SK-N-SH treated with all-trans-retinoic acid at 6 μM for 48 hours (cell line): ENCODE data around the gene MAPK8.
A peak's percentile ranks its signal among the peaks of the same experiment; 100 is the strongest.

ENCODE experiments used
- ATAC-seq: fragments of 200-7000 bp; cut with Tn5 transposase; 3 replicates; pipeline ENCODE4 v1.9.1; 2020; ENCODE audit warnings: mild to moderate bottlenecking, moderate library complexity
- ARNTL ChIP-seq: fragments of 450-650 bp; formaldehyde crosslinking; IDR thresholded peaks from 2 replicates; pipeline ENCODE4 v1.5.0; 2020; ENCODE audit warnings: low read depth, mild to moderate bottlenecking, moderate library complexity, borderline replicate concordance
- BACH2 ChIP-seq: fragments of 250-450 bp; sonication (Bioruptor Pico); IDR thresholded peaks from 2 replicates; pipeline ENCODE4 v1.9.0; 2021; ENCODE audit warnings: mild to moderate bottlenecking, borderline replicate concordance
- CSDC2 ChIP-seq: fragments of 250-450 bp; sonication (Bioruptor Pico); IDR thresholded peaks from 2 replicates; pipeline ENCODE4 v1.5.0; 2020; ENCODE audit warnings: mild to moderate bottlenecking, moderate library complexity
- ESRRG ChIP-seq: fragments of 250-450 bp; sonication (Bioruptor Pico); IDR thresholded peaks from 2 replicates; pipeline ENCODE4 v1.6.1; 2021; ENCODE audit warnings: mild to moderate bottlenecking
- GLIS3 ChIP-seq: fragments of 250-450 bp; sonication (Bioruptor Pico); IDR thresholded peaks from 2 replicates; pipeline ENCODE4 v1.5.0; 2020; ENCODE audit warnings: mild to moderate bottlenecking, moderate library complexity
- ISL1 ChIP-seq: fragments of 250-450 bp; sonication (Bioruptor Pico); IDR thresholded peaks from 2 replicates; pipeline ENCODE4 v2.1.2; 2022; ENCODE audit warnings: mild to moderate bottlenecking, moderate library complexity
- OSR1 ChIP-seq: fragments of 250-450 bp; sonication (Bioruptor Pico); IDR thresholded peaks from 2 replicates; pipeline ENCODE4 v1.8.0; 2022; ENCODE audit warnings: moderate library complexity, mild to moderate bottlenecking, inconsistent platforms
- RARB ChIP-seq: fragments of 250-450 bp; sonication (Bioruptor Pico); IDR thresholded peaks from 2 replicates; pipeline ENCODE4 v1.8.0; 2021; ENCODE audit warnings: mild to moderate bottlenecking, moderate library complexity
- SNAI2 ChIP-seq: fragments of 250-450 bp; sonication (Bioruptor Pico); IDR thresholded peaks from 2 replicates; pipeline ENCODE4 v1.5.0; 2020; ENCODE audit warnings: mild to moderate bottlenecking, moderate library complexity
- TCF4 ChIP-seq: fragments of 250-450 bp; sonication (Bioruptor Pico); IDR thresholded peaks from 2 replicates; pipeline ENCODE4 v1.8.0; 2021; ENCODE audit warnings: mild to moderate bottlenecking, moderate library complexity, borderline replicate concordance
- ZFP3 ChIP-seq: fragments of 250-450 bp; sonication (Bioruptor Pico); IDR thresholded peaks from 2 replicates; pipeline ENCODE4 v1.5.0; 2020; ENCODE audit warnings: mild to moderate bottlenecking, moderate library complexity
- ZNF565 ChIP-seq: fragments of 450-650 bp; formaldehyde crosslinking; conservative IDR thresholded peaks from 2 replicates; pipeline ENCODE4 v1.5.0; 2020; ENCODE audit warnings: low read depth, mild to moderate bottlenecking, moderate library complexity
- ZNF70 ChIP-seq: fragments of 450-650 bp; formaldehyde crosslinking; IDR thresholded peaks from 2 replicates; pipeline ENCODE4 v1.5.0; 2020; ENCODE audit warnings: mild to moderate bottlenecking, moderate library complexity
- TF ChIP-seq, protein P1 (sequence below): fragments of 250-450 bp; sonication (Bioruptor Pico); IDR thresholded peaks from 2 replicates; pipeline ENCODE4 v1.8.0; 2020; ENCODE audit warnings: mild to moderate bottlenecking, moderate library complexity, borderline replicate concordance
- TF ChIP-seq, protein P2 (sequence below): fragments of 250-450 bp; sonication (Bioruptor Pico); IDR thresholded peaks from 2 replicates; pipeline ENCODE4 v1.5.0; 2020; ENCODE audit warnings: mild to moderate bottlenecking, moderate library complexity
- TF ChIP-seq, protein P3 (sequence below): fragments of 250-450 bp; sonication (Bioruptor Pico); IDR thresholded peaks from 2 replicates; pipeline ENCODE4 v1.5.1; 2020; ENCODE audit warnings: low read depth, mild to moderate bottlenecking, moderate library complexity
- TF ChIP-seq, protein P4 (sequence below): fragments of 250-450 bp; sonication (Bioruptor Pico); IDR thresholded peaks from 2 replicates; pipeline ENCODE4 v1.5.1; 2021; ENCODE audit warnings: mild to moderate bottlenecking, moderate library complexity
- TF ChIP-seq, protein P5 (sequence below): fragments of 250-450 bp; sonication (Bioruptor Pico); IDR thresholded peaks from 2 replicates; pipeline ENCODE4 v1.8.0; 2021; ENCODE audit warnings: low read depth, mild to moderate bottlenecking, moderate library complexity, borderline replicate concordance

Gene MAPK8

DNA sequence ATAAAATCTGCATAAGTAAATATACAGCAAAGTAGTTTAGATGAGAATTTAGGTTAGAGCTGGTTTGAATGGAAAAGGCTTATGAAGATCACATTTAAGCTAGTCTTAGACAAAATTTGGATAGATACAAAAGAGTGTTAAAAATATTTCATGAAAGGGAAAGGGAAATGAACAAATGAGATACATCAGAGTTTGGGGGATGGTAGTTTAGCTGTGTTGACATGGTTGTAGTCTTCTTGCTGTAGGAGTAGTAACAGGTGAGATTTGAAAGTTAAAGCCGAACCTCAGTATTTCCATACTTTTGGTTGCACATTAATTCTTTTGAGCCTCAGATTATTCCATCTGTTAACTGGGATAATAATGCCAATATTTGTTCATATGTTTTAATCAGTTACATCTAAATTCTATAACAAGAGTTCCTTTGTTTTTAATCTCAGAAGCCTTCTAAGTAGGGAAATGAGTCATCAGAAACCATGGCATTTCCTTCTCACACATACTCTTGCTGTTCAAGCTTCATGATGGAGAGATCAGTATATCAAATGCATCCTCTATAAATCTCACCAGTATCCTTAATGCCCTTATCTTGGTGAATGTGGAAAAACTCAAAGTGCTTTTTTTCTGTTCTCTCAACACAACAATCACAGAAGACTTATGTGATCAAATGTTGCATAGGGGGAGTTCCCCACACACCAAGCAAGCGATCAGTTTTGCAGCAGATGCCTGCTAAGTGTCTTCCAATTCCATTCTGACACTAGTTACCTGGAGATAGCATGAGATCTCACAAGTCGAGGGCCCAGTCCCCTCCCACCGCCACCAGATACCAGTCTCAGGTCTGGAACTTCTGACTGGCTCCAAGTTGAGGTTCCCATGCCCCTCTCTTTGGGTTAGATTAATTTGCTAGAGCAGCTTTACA is 84.7 kb downstream of the MAPK8 start:
- ATAC-seq: peak; percentile 89
- peak; percentile 63 for TF ChIP-seq ISL1 (CRISPR knock-in tag)
- TF ChIP-seq CSDC2 (CRISPR knock-in tag): no peak

DNA sequence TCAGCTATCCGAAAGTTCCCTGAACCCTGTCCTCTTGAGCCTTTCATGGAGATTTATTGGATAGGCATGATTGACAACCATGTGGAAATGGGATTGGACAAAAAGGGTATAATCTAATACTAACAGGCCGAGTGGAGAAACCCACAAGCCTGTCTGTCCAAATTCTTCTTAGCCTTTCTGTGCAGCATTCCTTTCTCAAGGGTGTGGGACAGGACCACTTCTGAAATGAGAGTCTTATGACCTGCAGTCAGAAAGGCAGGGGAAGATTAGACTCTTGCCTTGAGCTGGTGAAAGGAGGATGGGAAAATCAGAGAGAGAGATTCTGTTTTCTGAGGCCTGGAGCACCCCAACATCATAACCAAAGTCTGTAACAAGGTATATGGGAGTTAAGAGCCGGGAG is 85.5 kb downstream of the MAPK8 start:
- TF ChIP-seq BACH2 (CRISPR knock-in tag) (no peak), ARNTL (no peak), RARB (no peak), OSR1 (no peak), CSDC2 (CRISPR knock-in tag) (no peak)
- TF ChIP-seq, protein P1, sequence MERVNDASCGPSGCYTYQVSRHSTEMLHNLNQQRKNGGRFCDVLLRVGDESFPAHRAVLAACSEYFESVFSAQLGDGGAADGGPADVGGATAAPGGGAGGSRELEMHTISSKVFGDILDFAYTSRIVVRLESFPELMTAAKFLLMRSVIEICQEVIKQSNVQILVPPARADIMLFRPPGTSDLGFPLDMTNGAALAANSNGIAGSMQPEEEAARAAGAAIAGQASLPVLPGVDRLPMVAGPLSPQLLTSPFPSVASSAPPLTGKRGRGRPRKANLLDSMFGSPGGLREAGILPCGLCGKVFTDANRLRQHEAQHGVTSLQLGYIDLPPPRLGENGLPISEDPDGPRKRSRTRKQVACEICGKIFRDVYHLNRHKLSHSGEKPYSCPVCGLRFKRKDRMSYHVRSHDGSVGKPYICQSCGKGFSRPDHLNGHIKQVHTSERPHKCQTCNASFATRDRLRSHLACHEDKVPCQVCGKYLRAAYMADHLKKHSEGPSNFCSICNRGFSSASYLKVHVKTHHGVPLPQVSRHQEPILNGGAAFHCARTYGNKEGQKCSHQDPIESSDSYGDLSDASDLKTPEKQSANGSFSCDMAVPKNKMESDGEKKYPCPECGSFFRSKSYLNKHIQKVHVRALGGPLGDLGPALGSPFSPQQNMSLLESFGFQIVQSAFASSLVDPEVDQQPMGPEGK (CRISPR knock-in tag): no peak
- TF ChIP-seq, protein P2, sequence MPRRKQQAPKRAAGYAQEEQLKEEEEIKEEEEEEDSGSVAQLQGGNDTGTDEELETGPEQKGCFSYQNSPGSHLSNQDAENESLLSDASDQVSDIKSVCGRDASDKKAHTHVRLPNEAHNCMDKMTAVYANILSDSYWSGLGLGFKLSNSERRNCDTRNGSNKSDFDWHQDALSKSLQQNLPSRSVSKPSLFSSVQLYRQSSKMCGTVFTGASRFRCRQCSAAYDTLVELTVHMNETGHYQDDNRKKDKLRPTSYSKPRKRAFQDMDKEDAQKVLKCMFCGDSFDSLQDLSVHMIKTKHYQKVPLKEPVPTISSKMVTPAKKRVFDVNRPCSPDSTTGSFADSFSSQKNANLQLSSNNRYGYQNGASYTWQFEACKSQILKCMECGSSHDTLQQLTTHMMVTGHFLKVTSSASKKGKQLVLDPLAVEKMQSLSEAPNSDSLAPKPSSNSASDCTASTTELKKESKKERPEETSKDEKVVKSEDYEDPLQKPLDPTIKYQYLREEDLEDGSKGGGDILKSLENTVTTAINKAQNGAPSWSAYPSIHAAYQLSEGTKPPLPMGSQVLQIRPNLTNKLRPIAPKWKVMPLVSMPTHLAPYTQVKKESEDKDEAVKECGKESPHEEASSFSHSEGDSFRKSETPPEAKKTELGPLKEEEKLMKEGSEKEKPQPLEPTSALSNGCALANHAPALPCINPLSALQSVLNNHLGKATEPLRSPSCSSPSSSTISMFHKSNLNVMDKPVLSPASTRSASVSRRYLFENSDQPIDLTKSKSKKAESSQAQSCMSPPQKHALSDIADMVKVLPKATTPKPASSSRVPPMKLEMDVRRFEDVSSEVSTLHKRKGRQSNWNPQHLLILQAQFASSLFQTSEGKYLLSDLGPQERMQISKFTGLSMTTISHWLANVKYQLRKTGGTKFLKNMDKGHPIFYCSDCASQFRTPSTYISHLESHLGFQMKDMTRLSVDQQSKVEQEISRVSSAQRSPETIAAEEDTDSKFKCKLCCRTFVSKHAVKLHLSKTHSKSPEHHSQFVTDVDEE (CRISPR knock-in tag): no peak
- TF ChIP-seq, protein P3, sequence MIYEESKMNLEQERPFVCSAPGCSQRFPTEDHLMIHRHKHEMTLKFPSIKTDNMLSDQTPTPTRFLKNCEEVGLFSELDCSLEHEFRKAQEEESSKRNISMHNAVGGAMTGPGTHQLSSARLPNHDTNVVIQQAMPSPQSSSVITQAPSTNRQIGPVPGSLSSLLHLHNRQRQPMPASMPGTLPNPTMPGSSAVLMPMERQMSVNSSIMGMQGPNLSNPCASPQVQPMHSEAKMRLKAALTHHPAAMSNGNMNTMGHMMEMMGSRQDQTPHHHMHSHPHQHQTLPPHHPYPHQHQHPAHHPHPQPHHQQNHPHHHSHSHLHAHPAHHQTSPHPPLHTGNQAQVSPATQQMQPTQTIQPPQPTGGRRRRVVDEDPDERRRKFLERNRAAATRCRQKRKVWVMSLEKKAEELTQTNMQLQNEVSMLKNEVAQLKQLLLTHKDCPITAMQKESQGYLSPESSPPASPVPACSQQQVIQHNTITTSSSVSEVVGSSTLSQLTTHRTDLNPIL (CRISPR knock-in tag): no peak
- TF ChIP-seq, protein P4, sequence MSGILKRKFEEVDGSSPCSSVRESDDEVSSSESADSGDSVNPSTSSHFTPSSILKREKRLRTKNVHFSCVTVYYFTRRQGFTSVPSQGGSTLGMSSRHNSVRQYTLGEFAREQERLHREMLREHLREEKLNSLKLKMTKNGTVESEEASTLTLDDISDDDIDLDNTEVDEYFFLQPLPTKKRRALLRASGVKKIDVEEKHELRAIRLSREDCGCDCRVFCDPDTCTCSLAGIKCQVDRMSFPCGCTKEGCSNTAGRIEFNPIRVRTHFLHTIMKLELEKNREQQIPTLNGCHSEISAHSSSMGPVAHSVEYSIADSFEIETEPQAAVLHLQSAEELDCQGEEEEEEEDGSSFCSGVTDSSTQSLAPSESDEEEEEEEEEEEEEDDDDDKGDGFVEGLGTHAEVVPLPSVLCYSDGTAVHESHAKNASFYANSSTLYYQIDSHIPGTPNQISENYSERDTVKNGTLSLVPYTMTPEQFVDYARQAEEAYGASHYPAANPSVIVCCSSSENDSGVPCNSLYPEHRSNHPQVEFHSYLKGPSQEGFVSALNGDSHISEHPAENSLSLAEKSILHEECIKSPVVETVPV (CRISPR knock-in tag): no peak
- no peak for ATAC-seq

DNA sequence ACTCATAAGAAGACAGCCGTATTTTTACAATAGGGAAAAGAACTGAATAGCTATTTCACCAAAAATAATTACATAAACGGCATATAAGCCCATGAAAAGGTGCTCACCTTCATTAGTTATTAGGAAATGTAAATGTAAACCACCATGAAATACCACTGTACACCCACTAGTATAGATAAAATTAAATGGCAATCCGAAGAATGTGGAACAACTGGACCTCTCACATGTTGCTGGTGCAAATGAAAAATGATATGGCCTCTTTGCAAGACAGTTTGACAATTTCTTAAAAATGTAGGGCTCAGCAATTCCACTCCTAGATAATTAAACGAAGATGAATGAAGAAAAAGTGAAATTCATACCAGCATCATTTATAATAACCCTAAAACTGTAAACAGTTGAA is 91.8 kb downstream of the MAPK8 start:
- ATAC-seq: no peak
- TF ChIP-seq ZNF70 (CRISPR knock-in tag) (no peak), ZFP3 (CRISPR knock-in tag) (no peak), ESRRG (CRISPR knock-in tag) (no peak), GLIS3 (CRISPR knock-in tag) (no peak), ISL1 (CRISPR knock-in tag) (no peak), ARNTL (no peak), RARB (no peak), SNAI2 (CRISPR knock-in tag) (no peak), TCF4 (CRISPR knock-in tag) (no peak), CSDC2 (CRISPR knock-in tag) (no peak), ZNF565 (CRISPR knock-in tag) (no peak)
- TF ChIP-seq, protein P5, sequence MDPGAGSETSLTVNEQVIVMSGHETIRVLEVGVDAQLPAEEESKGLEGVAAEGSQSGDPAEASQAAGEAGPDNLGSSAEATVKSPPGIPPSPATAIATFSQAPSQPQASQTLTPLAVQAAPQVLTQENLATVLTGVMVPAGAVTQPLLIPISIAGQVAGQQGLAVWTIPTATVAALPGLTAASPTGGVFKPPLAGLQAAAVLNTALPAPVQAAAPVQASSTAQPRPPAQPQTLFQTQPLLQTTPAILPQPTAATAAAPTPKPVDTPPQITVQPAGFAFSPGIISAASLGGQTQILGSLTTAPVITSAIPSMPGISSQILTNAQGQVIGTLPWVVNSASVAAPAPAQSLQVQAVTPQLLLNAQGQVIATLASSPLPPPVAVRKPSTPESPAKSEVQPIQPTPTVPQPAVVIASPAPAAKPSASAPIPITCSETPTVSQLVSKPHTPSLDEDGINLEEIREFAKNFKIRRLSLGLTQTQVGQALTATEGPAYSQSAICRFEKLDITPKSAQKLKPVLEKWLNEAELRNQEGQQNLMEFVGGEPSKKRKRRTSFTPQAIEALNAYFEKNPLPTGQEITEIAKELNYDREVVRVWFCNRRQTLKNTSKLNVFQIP (CRISPR knock-in tag): no peak
- TF ChIP-seq, protein P1 (CRISPR knock-in tag): no peak
- TF ChIP-seq, protein P4 (CRISPR knock-in tag): no peak
- TF ChIP-seq, protein P2 (CRISPR knock-in tag): no peak
